Neural cell (in vitro differentiated cells): ENCODE data around the gene USP15. TPM values are rescaled to one million over a fixed set of nuclear protein-coding genes. Genes with fewer than 3 reads are reported as not detected.

Experiments
- H2AFZ ChIP-seq: fragments of 200-600, 300-800 bp; sonication (generic), shearing (Covaris generic); 2 replicates; pipeline ENCODE4 v1.6.0; 2014; ENCODE audit warnings: low read depth, mild to moderate bottlenecking, antibody characterized with exemption, low read length, moderate library complexity
- H3F3A ChIP-seq: fragments of 200-600 bp; shearing (Covaris generic); 2 replicates; pipeline ENCODE4 v1.6.1; 2016; ENCODE audit warnings: mild to moderate bottlenecking, moderate library complexity, mixed read lengths, antibody characterized with exemption, low read length; ENCODE audit not compliant: insufficient read depth, poor library complexity, severe bottlenecking
- H3K27ac ChIP-seq: fragments of 200-600, 300-800 bp; sonication (generic), shearing (Covaris generic); 2 replicates; pipeline ENCODE4 v1.5.1; 2014; ENCODE audit warnings: mild to moderate bottlenecking, low read length, moderate library complexity
- H3K27me3 ChIP-seq: fragments of 300-800, 200-600 bp; sonication (generic), shearing (Covaris generic); 2 replicates; pipeline ENCODE4 v1.6.0; 2014; ENCODE audit warnings: mild to moderate bottlenecking, low read depth, low read length, moderate library complexity; ENCODE audit not compliant: insufficient read depth
- H3K36me3 ChIP-seq: fragments of 300-800, 200-600 bp; sonication (generic), shearing (Covaris generic); 2 replicates; pipeline ENCODE4 v1.5.1; 2014; ENCODE audit warnings: mild to moderate bottlenecking, antibody characterized with exemption, low read length, moderate library complexity; ENCODE audit not compliant: insufficient read depth
- H3K4me2 ChIP-seq: fragments of 300-800, 200-600 bp; sonication (generic), shearing (Covaris generic); 2 replicates; pipeline ENCODE4 v1.6.0; 2014; ENCODE audit warnings: mild to moderate bottlenecking, low read length
- H3K4me3 ChIP-seq: fragments of 300-800, 200-600 bp; sonication (generic), shearing (Covaris generic); 2 replicates; pipeline ENCODE4 v1.5.1; 2014; ENCODE audit warnings: mild to moderate bottlenecking, low read length, moderate library complexity
- H3K79me2 ChIP-seq: fragments of 200-600 bp; shearing (Covaris generic); replicated peaks from 2 replicates; pipeline ENCODE4 v1.6.0; 2014; ENCODE audit warnings: mild to moderate bottlenecking, low read length, moderate library complexity; ENCODE audit not compliant: insufficient read depth
- H3K9ac ChIP-seq: fragments of 300-800, 200-600 bp; sonication (generic), shearing (Covaris generic); 2 replicates; pipeline ENCODE4 v1.6.1; 2016; ENCODE audit warnings: mild to moderate bottlenecking, low read length, mixed read lengths
- H3K9me2 ChIP-seq: fragments of 200-600 bp; shearing (Covaris generic); 2 replicates; pipeline ENCODE4 v1.6.1; 2016; ENCODE audit warnings: mild to moderate bottlenecking, low read length, mixed read lengths; ENCODE audit not compliant: insufficient read depth
- H3K9me3 ChIP-seq: fragments of 200-600, 300-800 bp; sonication (generic), shearing (Covaris generic); 2 replicates; pipeline ENCODE4 v1.6.1; 2016; ENCODE audit warnings: mild to moderate bottlenecking, mixed run types, low read length, moderate library complexity, mixed read lengths
- H4K20me1 ChIP-seq: fragments of 200-600 bp; shearing (Covaris generic); 2 replicates; pipeline ENCODE4 v1.6.1; 2016; ENCODE audit warnings: mild to moderate bottlenecking, mixed run types; ENCODE audit not compliant: insufficient read depth
- EP300 ChIP-seq: fragments of 450-650 bp; conservative IDR thresholded peaks from 2 replicates; pipeline ENCODE4 v1.6.1; 2014; ENCODE audit warnings: antibody characterized with exemption, mild to moderate bottlenecking, moderate library complexity; ENCODE audit not compliant: poor library complexity, severe bottlenecking
- EZH2 ChIP-seq: fragments of 200-600, 300-800 bp; shearing (Covaris generic), sonication (generic); IDR thresholded peaks from 2 replicates; pipeline ENCODE4 v1.6.1; 2014; ENCODE audit warnings: antibody characterized with exemption, low read length, borderline replicate concordance, mild to moderate bottlenecking; ENCODE audit not compliant: insufficient read depth, poor library complexity, severe bottlenecking
- MXI1 ChIP-seq: fragments of 450-650 bp; conservative IDR thresholded peaks from 2 replicates; pipeline ENCODE4 v1.6.1; 2014; ENCODE audit warnings: antibody characterized with exemption, mild to moderate bottlenecking; ENCODE audit not compliant: poor library complexity, severe bottlenecking
- POLR2AphosphoS5 ChIP-seq: IDR thresholded peaks from 2 replicates; pipeline ENCODE4 v1.6.1; 2012
- RAD21 ChIP-seq: fragments of 450-650 bp; conservative IDR thresholded peaks from 2 replicates; pipeline ENCODE4 v1.6.1; 2014; ENCODE audit warnings: antibody characterized with exemption, mild to moderate bottlenecking, moderate library complexity
- SMC3 ChIP-seq: fragments of 450-650 bp; conservative IDR thresholded peaks from 2 replicates; pipeline ENCODE4 v1.6.1; 2014; ENCODE audit warnings: antibody characterized with exemption, mild to moderate bottlenecking, moderate library complexity; ENCODE audit not compliant: poor library complexity
- TAF1 ChIP-seq: IDR thresholded peaks from 2 replicates; pipeline ENCODE4 v1.6.1; 2012; ENCODE audit warnings: low read depth
- polyA plus RNA-seq: library from polyadenylated mRNA; depleted of rRNA; stranded (reverse); fragments of >200 nt; gene quantifications from 2 replicates; pipeline ENCODE4 v1.2.3, GENCODE V29; 2014
- TF ChIP-seq, protein P1 (sequence below): fragments of 450-650 bp; IDR thresholded peaks from 2 replicates; pipeline ENCODE4 v1.5.1; 2014; ENCODE audit warnings: antibody characterized with exemption, mild to moderate bottlenecking, moderate library complexity; ENCODE audit not compliant: poor library complexity, severe bottlenecking
- TF ChIP-seq, protein P2 (sequence below): IDR thresholded peaks from 2 replicates; pipeline ENCODE4 v1.6.1; 2012; ENCODE audit warnings: borderline replicate concordance

USP15 gene
- polyA plus RNA-seq, 1 donor from 2014 or later, result 113 TPM

DNA sequence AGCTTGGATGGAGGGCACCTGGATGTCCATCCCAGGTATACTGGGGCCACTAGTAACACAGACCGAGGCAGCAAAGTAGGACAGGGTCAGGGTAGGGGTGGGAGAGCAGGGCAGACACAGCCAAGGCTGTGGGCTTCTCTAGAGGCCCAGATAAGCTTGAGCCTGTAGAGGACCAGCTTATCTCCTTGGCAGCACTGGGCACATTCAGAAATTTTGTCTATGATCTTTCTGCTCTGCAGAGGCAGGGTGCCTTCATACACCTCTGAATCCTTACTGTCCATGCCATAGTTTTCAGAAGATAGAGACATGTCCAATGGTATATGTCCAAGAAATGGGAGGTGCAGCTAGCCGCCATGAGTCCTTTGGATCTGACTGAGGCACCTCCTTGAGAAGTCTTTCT is 26.4 kb upstream of the USP15 start:
- Histone ChIP-seq H3K4me3 (no peak overlapping the region), H3K36me3 (no peaks in the 10 kb centered on the region), H3K9me3 (no peaks in the 10 kb centered on the region), H3K9ac (no peak overlapping the region), H3K4me2 (no peak overlapping the region), H2AFZ (no peak overlapping the region), H3K79me2 (no peaks in the 10 kb centered on the region), H3F3A (no peaks in the 10 kb centered on the region), H4K20me1 (no peaks in the 10 kb centered on the region), H3K27me3 (no peaks in the 10 kb centered on the region), H3K27ac (no peak overlapping the region), H3K9me2 (no peaks in the 10 kb centered on the region)
- TF ChIP-seq, protein P1, sequence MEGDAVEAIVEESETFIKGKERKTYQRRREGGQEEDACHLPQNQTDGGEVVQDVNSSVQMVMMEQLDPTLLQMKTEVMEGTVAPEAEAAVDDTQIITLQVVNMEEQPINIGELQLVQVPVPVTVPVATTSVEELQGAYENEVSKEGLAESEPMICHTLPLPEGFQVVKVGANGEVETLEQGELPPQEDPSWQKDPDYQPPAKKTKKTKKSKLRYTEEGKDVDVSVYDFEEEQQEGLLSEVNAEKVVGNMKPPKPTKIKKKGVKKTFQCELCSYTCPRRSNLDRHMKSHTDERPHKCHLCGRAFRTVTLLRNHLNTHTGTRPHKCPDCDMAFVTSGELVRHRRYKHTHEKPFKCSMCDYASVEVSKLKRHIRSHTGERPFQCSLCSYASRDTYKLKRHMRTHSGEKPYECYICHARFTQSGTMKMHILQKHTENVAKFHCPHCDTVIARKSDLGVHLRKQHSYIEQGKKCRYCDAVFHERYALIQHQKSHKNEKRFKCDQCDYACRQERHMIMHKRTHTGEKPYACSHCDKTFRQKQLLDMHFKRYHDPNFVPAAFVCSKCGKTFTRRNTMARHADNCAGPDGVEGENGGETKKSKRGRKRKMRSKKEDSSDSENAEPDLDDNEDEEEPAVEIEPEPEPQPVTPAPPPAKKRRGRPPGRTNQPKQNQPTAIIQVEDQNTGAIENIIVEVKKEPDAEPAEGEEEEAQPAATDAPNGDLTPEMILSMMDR, result no peak

DNA sequence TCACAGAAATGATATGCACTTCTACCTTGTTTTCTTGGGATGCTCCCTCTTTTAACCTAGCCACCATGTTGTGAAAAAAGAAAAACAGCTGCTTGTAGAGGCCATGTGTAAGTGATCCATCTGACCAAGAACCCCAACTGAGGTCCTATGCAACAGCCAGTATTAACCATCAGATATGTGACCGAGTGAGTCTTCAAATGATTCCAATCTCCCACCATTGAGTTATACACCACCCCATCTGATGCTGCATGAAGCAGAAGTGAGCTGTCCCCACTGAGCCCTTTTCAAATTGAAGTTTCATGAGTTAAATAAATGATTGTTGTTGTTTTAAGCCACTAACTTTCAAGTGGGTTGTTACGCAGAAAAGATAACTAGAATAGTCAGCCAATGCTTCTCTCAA is 20.6 kb upstream of the USP15 start:
- H3K79me2 ChIP-seq, result no peaks in the 10 kb centered on the region
- no peaks in the 10 kb centered on the region for H4K20me1 ChIP-seq
- no peaks in the 10 kb centered on the region for H3K9me3 ChIP-seq
- no peaks in the 10 kb centered on the region for H3K9me2 ChIP-seq
- no peak overlapping the region for H3K4me2 ChIP-seq
- H3K4me3 ChIP-seq, result no peak overlapping the region
- H3F3A ChIP-seq, result no peaks in the 10 kb centered on the region
- no peak overlapping the region for H3K27ac ChIP-seq
- H3K27me3 ChIP-seq, result no peaks in the 10 kb centered on the region
- H3K9ac ChIP-seq, result no peak overlapping the region
- TF ChIP-seq, protein P1, result no peak
- TF ChIP-seq RAD21, result no peak
- TF ChIP-seq EZH2, result no peak
- TF ChIP-seq POLR2AphosphoS5, result no peak
- no peak for TF ChIP-seq SMC3
- TF ChIP-seq EP300, result no peak
- no peak for TF ChIP-seq MXI1
- TF ChIP-seq, protein P2, sequence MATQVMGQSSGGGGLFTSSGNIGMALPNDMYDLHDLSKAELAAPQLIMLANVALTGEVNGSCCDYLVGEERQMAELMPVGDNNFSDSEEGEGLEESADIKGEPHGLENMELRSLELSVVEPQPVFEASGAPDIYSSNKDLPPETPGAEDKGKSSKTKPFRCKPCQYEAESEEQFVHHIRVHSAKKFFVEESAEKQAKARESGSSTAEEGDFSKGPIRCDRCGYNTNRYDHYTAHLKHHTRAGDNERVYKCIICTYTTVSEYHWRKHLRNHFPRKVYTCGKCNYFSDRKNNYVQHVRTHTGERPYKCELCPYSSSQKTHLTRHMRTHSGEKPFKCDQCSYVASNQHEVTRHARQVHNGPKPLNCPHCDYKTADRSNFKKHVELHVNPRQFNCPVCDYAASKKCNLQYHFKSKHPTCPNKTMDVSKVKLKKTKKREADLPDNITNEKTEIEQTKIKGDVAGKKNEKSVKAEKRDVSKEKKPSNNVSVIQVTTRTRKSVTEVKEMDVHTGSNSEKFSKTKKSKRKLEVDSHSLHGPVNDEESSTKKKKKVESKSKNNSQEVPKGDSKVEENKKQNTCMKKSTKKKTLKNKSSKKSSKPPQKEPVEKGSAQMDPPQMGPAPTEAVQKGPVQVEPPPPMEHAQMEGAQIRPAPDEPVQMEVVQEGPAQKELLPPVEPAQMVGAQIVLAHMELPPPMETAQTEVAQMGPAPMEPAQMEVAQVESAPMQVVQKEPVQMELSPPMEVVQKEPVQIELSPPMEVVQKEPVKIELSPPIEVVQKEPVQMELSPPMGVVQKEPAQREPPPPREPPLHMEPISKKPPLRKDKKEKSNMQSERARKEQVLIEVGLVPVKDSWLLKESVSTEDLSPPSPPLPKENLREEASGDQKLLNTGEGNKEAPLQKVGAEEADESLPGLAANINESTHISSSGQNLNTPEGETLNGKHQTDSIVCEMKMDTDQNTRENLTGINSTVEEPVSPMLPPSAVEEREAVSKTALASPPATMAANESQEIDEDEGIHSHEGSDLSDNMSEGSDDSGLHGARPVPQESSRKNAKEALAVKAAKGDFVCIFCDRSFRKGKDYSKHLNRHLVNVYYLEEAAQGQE, result no peak
- no peak for TF ChIP-seq TAF1
- H2AFZ ChIP-seq, result no peak overlapping the region
- no peaks in the 10 kb centered on the region for H3K36me3 ChIP-seq
